DOHH2 (cell line): ENCODE measurements around the gene PLA2G3.

Experiments
- H3F3A ChIP-seq: fragments of 200-600 bp; sonication (generic), shearing (Covaris generic); 2 replicates; pipeline ENCODE4 v1.6.0; 2016; ENCODE audit warnings: antibody characterized with exemption, mild to moderate bottlenecking; ENCODE audit not compliant: control insufficient read depth, insufficient read depth
- H3K27ac ChIP-seq: fragments of 200-600 bp; sonication (generic); 2 replicates; pipeline ENCODE4 v1.5.1; 2014; ENCODE audit warnings: low read depth, mild to moderate bottlenecking, low read length, moderate library complexity
- H3K27me3 ChIP-seq: fragments of 200-600 bp; sonication (generic); 2 replicates; pipeline ENCODE4 v1.6.1; 2014; ENCODE audit warnings: mild to moderate bottlenecking, low read length, mixed read lengths; ENCODE audit not compliant: control insufficient read depth
- H3K36me3 ChIP-seq: fragments of 200-600 bp; sonication (generic); 2 replicates; pipeline ENCODE4 v1.6.1; 2014; ENCODE audit warnings: mild to moderate bottlenecking, low read length, moderate library complexity, mixed read lengths; ENCODE audit not compliant: control insufficient read depth
- H3K4me1 ChIP-seq: fragments of 200-600 bp; sonication (generic); 2 replicates; pipeline ENCODE4 v1.6.1; 2014; ENCODE audit warnings: mild to moderate bottlenecking, low read length, mixed read lengths; ENCODE audit not compliant: control insufficient read depth
- H3K4me2 ChIP-seq: fragments of 200-600 bp; sonication (generic); 2 replicates; pipeline ENCODE4 v1.6.0; 2014; ENCODE audit warnings: mild to moderate bottlenecking, low read length, moderate library complexity
- H3K4me3 ChIP-seq: fragments of 200-600 bp; sonication (generic); 2 replicates; pipeline ENCODE4 v1.5.1; 2014; ENCODE audit warnings: mild to moderate bottlenecking, low read length, mixed read lengths
- H3K79me2 ChIP-seq: fragments of 200-600 bp; sonication (generic); 2 replicates; pipeline ENCODE4 v1.6.1; 2014; ENCODE audit warnings: mild to moderate bottlenecking, low read length, mixed read lengths; ENCODE audit not compliant: control insufficient read depth
- H3K9me2 ChIP-seq: fragments of 200-600 bp; sonication (generic); replicated peaks from 2 replicates; pipeline ENCODE4 v1.6.1; 2014; ENCODE audit warnings: mild to moderate bottlenecking, low read length, mixed read lengths; ENCODE audit not compliant: control insufficient read depth
- H3K9me3 ChIP-seq: fragments of 200-600 bp; sonication (generic); 2 replicates; pipeline ENCODE4 v1.6.1; 2014; ENCODE audit warnings: antibody characterized with exemption, low read length, mixed read lengths; ENCODE audit not compliant: control insufficient read depth, insufficient read depth
- H4K20me1 ChIP-seq: fragments of 200-600 bp; sonication (generic); 2 replicates; pipeline ENCODE4 v1.6.0; 2014; ENCODE audit warnings: low read depth, mild to moderate bottlenecking, antibody characterized with exemption, low read length, moderate library complexity; ENCODE audit not compliant: control insufficient read depth, insufficient read depth
- EZH2phosphoT487 ChIP-seq: fragments of 200-600 bp; sonication (generic); IDR thresholded peaks from 2 replicates; pipeline ENCODE4 v1.6.1; 2017; ENCODE audit warnings: borderline replicate concordance, mild to moderate bottlenecking, antibody characterized with exemption, low read length, moderate library complexity, mixed read lengths
- TF ChIP-seq, protein P1 (sequence below): fragments of 200-600 bp; sonication (generic); IDR thresholded peaks from one replicate; pipeline ENCODE4 v1.5.1; 2014; ENCODE audit warnings: antibody characterized with exemption, mild to moderate bottlenecking, low read depth, low read length; ENCODE audit not compliant: poor library complexity, severe bottlenecking

The PLA2G3 gene

DNA sequence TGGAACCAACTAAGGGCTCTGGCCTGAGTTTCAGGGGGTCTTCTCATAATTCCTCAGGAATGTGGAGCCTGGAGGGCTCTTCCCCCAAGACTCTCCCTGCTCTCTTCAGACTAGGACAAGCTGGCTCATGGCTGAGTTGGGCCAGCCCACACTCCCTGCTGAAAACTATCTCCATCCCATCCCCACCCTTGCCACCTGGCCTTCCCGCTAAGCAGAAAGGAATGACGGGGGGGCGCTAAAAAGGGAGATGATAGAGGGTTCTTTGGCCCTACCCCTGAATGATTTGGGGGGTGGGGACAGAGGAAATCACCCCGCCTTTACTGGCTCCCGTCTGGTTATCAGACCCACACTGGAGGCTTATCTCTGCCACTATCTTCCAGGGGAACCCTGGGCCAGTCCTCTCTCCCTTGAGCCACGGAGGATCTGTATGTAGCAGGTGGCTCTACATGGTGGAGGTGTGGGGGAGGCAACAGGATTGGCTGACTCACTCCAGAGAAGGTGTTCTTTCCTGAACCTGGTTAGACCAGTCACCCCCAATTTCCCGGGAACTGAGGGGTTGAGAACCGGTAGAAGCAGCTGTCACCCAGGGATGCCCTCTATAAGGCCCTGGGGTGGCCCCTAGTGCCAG, 53.5 kb downstream of the PLA2G3 start:
- Histone ChIP-seq H3K9me2 (no peaks in the 10 kb centered on the region), H3K27me3 (no peaks in the 10 kb centered on the region), H3K4me1 (peaks cover 41% of the 10 kb centered on the region), H3K27ac (no peak overlapping the region), H3F3A (0 out of 2 replicates have a peak, but pooled peaks cover 4% of the 10 kb centered on the region), H4K20me1 (no peaks in the 10 kb centered on the region), H3K36me3 (0 out of 2 replicates have a peak, but pooled peaks cover 3% of the 10 kb centered on the region), H3K9me3 (no peaks in the 10 kb centered on the region), H3K4me2 (no peak overlapping the region), H3K4me3 (no peak overlapping the region), H3K79me2 (peaks cover 19% of the 10 kb centered on the region)
- no peak for TF ChIP-seq EZH2phosphoT487
- TF ChIP-seq, protein P1, sequence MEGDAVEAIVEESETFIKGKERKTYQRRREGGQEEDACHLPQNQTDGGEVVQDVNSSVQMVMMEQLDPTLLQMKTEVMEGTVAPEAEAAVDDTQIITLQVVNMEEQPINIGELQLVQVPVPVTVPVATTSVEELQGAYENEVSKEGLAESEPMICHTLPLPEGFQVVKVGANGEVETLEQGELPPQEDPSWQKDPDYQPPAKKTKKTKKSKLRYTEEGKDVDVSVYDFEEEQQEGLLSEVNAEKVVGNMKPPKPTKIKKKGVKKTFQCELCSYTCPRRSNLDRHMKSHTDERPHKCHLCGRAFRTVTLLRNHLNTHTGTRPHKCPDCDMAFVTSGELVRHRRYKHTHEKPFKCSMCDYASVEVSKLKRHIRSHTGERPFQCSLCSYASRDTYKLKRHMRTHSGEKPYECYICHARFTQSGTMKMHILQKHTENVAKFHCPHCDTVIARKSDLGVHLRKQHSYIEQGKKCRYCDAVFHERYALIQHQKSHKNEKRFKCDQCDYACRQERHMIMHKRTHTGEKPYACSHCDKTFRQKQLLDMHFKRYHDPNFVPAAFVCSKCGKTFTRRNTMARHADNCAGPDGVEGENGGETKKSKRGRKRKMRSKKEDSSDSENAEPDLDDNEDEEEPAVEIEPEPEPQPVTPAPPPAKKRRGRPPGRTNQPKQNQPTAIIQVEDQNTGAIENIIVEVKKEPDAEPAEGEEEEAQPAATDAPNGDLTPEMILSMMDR, result no peak

DNA sequence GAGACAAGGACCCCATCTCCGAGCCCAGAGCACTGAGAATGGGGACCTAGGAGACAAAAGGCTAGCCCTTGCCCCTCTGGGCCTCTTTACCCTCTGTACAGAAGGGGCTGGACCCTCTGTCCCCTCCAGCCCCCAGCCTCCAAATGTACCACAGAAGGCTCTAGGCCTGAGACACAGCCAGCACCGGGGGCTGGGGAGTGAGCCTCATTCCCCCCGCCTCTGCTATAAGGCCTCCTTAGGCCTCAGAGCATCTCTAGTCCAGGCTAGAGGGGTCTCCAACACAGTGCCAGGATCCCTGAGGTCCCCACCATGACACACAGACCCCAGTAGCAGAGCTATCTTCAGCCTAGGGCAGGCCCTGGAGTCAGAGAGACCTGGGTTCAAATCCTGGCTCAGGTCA, 54.4 kb downstream of the PLA2G3 start:
- Histone ChIP-seq H3K27me3 (no peaks in the 10 kb centered on the region), H4K20me1 (no peaks in the 10 kb centered on the region), H3K4me2 (peak overlapping the region; percentile 89; the same call in 1 of the 2 replicates), H3K4me3 (no peak overlapping the region; the same call in 1 of the 2 replicates), H3K9me2 (no peaks in the 10 kb centered on the region), H3K27ac (no peak overlapping the region), H3K36me3 (0 out of 2 replicates have a peak, but pooled peaks cover 3% of the 10 kb centered on the region), H3K79me2 (peaks cover 19% of the 10 kb centered on the region), H3F3A (0 out of 2 replicates have a peak, but pooled peaks cover 4% of the 10 kb centered on the region), H3K4me1 (peaks cover 47% of the 10 kb centered on the region), H3K9me3 (no peaks in the 10 kb centered on the region)
- TF ChIP-seq, protein P1, result no peak
- TF ChIP-seq EZH2phosphoT487, result no peak

DNA sequence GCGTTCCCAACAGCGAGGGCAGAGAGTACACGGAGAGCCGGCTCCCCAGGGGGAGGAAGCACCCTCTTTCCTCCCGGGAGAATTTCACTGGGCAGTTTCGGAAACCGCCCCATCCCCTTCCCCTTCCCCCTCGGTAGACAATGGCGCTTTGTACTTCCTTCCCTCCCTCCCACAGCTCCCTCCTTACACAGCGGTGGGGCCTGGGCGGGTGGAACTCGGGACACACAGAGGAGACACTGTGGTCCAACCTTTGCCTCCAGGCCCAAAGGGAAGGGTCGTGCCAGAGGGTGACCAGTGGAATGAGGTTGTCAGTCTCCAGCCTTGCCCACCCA, 54.8 kb downstream of the PLA2G3 start:
- no peaks in the 10 kb centered on the region for H3K27me3 ChIP-seq
- peaks cover 50% of the 10 kb centered on the region for H3K4me1 ChIP-seq
- H3K4me3 ChIP-seq, result peak overlapping the region; percentile 86
- H3F3A ChIP-seq, result 0 out of 2 replicates have a peak, but pooled peaks cover 4% of the 10 kb centered on the region
- H3K9me2 ChIP-seq, result no peaks in the 10 kb centered on the region
- no peaks in the 10 kb centered on the region for H3K9me3 ChIP-seq
- peak overlapping the region; percentile 89 for H3K4me2 ChIP-seq
- H3K27ac ChIP-seq, result no peak overlapping the region
- H3K36me3 ChIP-seq, result 0 out of 2 replicates have a peak, but pooled peaks cover 3% of the 10 kb centered on the region
- TF ChIP-seq EZH2phosphoT487, result no peak
- TF ChIP-seq, protein P1, result peak; percentile 14
- peaks cover 19% of the 10 kb centered on the region for H3K79me2 ChIP-seq
- H4K20me1 ChIP-seq, result no peaks in the 10 kb centered on the region
